Measurements from ENCODE around the gene CCDC195.

DNA sequence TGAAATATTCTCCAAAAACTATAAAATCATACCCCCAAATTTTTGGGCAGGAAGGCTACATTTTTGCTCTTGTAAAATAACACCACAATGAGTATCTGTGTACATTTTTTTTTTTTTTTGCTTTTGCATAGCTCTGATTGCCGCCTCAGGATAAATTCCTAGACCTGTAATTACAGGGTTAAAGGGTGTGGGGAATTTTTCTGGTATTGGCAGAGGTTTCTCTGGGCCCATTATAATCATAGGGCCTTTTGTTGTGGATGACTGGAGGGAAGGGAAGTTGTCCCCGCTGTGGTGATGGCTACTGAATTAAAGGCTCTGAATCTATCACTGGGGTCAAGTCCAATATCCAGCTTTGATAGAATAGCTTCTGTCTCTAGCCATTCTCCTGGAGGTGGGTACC lies 26.6 kb downstream of the CCDC195 start:
- no peak for TF ChIP-seq CTCF (IDR thresholded peaks at IDR 0.05)
- TF ChIP-seq POLR2A (IDR thresholded peaks at IDR 0.05): no peak
